ENCODE measurements around the gene CTNNAL1.

- TF ChIP-seq CTCF (IDR thresholded peaks at IDR 0.05) (no peak), EP300 (IDR thresholded peaks at IDR 0.05) (no peak)
Measured at GRCh38 chr9:108967916-108968315, 45.4 kb downstream of the CTNNAL1 start.

Data from stomach (tissue), 4 donors.